Spleen (tissue), 11 donors: ENCODE data around the gene PARD3B. TPM values are rescaled to one million over a fixed set of nuclear protein-coding genes. Genes with fewer than 3 reads are reported as not detected.

ENCODE experiments used
- DNase-seq: peaks from one replicate; pipeline ENCODE4 v3.0.0-alpha.2; 2020
- H3K27ac ChIP-seq, 8 donors: fragments of 200-600 bp; sonication (generic) in 7 of 8; 1 replicate in 4 of 8; 2 replicates in 4 of 8; pipeline versions ENCODE4 v1.5.0 to v1.8.0; 2016 to 2021; ENCODE audit warnings: inconsistent platforms in 4 of 8, mild to moderate bottlenecking in 4 of 8, moderate library complexity in 1 of 8
- H3K27me3 ChIP-seq, 7 donors: fragments of 200-600 bp; sonication (generic) in 6 of 7; replicated peaks in 1 of 7; 1 replicate in 4 of 7; 2 replicates in 3 of 7; pipeline versions ENCODE4 v1.5.0 to v1.8.0; 2016 to 2021; ENCODE audit warnings: inconsistent platforms in 3 of 7, mild to moderate bottlenecking in 1 of 7
- H3K36me3 ChIP-seq, 6 donors: fragments of 200-600 bp; sonication (generic) in 5 of 6; 1 replicate in 4 of 6; 2 replicates in 2 of 6; pipeline versions ENCODE4 v1.5.0 to v1.8.0; 2016 to 2021; ENCODE audit warnings: inconsistent platforms in 2 of 6
- H3K4me1 ChIP-seq, 6 donors: fragments of 200-600 bp; sonication (generic) in 5 of 6; 1 replicate in 3 of 6; 2 replicates in 3 of 6; pipeline versions ENCODE4 v1.5.0 to v1.8.0; 2016 to 2021; ENCODE audit warnings: inconsistent platforms in 3 of 6
- H3K4me3 ChIP-seq, 8 donors: fragments of 200-600 bp; sonication (generic) in 7 of 8; 1 replicate in 4 of 8; 2 replicates in 4 of 8; pipeline versions ENCODE4 v1.5.0 to v1.8.0; 2016 to 2021; ENCODE audit warnings: inconsistent platforms in 4 of 8, mild to moderate bottlenecking in 4 of 8, moderate library complexity in 2 of 8
- H3K9me3 ChIP-seq, 8 donors: fragments of 200-600 bp; sonication (generic) in 7 of 8; 1 replicate in 4 of 8; 2 replicates in 4 of 8; pipeline versions ENCODE4 v1.5.0 to v1.8.0; 2016 to 2021; ENCODE audit warnings: inconsistent platforms in 4 of 8
- CTCF ChIP-seq, 11 experiments: fragments of 200-600 bp in 7 of 11; fragments of 450-650 bp in 4 of 11; sonication (generic) in 4 of 11; IDR thresholded peaks in 8 of 11; conservative IDR thresholded peaks in 3 of 11; 1 replicate in 7 of 11; 2 replicates in 4 of 11; pipeline versions ENCODE4 v1.4.0 to v1.8.0; 2016 to 2021; ENCODE audit warnings: antibody characterized with exemption in 11 of 11, inconsistent platforms in 4 of 11, mild to moderate bottlenecking in 1 of 11
- POLR2A ChIP-seq, 3 donors: fragments of 450-650 bp; IDR thresholded peaks; one replicate each; pipeline ENCODE4 v1.5.1; 2017; ENCODE audit warnings: antibody characterized with exemption in 3 of 3, mild to moderate bottlenecking in 1 of 3
- POLR2AphosphoS5 ChIP-seq, 3 donors: sonication (generic); formaldehyde crosslinking; IDR thresholded peaks; one replicate each; pipeline ENCODE4 v1.5.1; 2017; ENCODE audit warnings: antibody characterized with exemption in 3 of 3
- WGBS, 5 donors: extraction: QIAGEN DNeasy Blood & Tissue Kit in 3 of 5; methylation state at CpG; one replicate each; pipeline versions ENCODE4 v1.1.5 to v1.1.7; 2013 to 2018; 5-methylcytosine and 5-hydroxymethylcytosine counted together
- intact Hi-C: fragments of 100-400 bp; cut with DNase I; formaldehyde crosslinking; loops from one replicate; pipeline ENCODE4 v1.15.0; 2023; ENCODE audit warnings: low total_unique reads
- polyA plus RNA-seq, 3 donors: library from polyadenylated mRNA; stranded (reverse); fragments of 200-250 nt; gene quantifications; one replicate each; pipeline ENCODE4 v1.2.1, GENCODE V29; 2013
- total RNA-seq, 7 donors: library from RNA; depleted of rRNA in 3 of 7; stranded (reverse); fragments of >200 nt in 3 of 7; fragmentation: NEBNext Ultra II Directional in 4 of 7; extraction: Animal tissue kit (Norgen Biotek cat#: 25700) in 4 of 7; gene quantifications; one replicate each; pipeline versions ENCODE4 v1.1.0 to v1.2.1, GENCODE V29; 2016 to 2021
- donor health status: healthy with polysubstance abuse.
- donor health status: DM: no; HTN: no; CAD: no; lungs with moderate emphysema.
- donor health status: DM: no; HTN: no; CAD: no.
- donor health status: Bipolar disorder and iron deficiency.
- donor health status: healthy.
- donor health status: DM: no; HTN: no; CAD: no.
- donor health status: DM: yes; HTN: yes; CAD: no.

The PARD3B gene
- total and polyA plus RNA-seq, 10 donors = 0.85 to 27.8 (median 14.7) TPM

- Histone ChIP-seq H3K36me3 (no peaks in the 10 kb centered on the region), H3K4me3 (no peak overlapping the region), H3K4me1 (no peaks in the 10 kb centered on the region), H3K27me3 (no peaks in the 10 kb centered on the region), H3K27ac (no peak overlapping the region), H3K9me3 (peaks cover 0 to 26% (median 8%) of the 10 kb centered on the region in 8 donors)
- no peak for TF ChIP-seq POLR2A (IDR thresholded peaks at IDR 0.05)
- no peak for TF ChIP-seq CTCF (IDR thresholded peaks at IDR 0.05 in 8 of 11, conservative IDR thresholded peaks at IDR 0.05 in 3 of 11)
- TF ChIP-seq POLR2AphosphoS5 (IDR thresholded peaks at IDR 0.05) = no peak
- 77 to 84% (median 82%) methylated on average over 1 of the region's 1 CpG for WGBS, 5 donors
- intact Hi-C loops = no loop called here
- no peak for DNase-seq
Observed at GRCh38 chr2:204654669-204655068, 109.4 kb downstream of the PARD3B start.

- Histone ChIP-seq H3K27ac (no peak overlapping the region), H3K4me3 (no peak overlapping the region), H3K27me3 (no peaks in the 10 kb centered on the region), H3K4me1 (no peaks in the 10 kb centered on the region), H3K36me3 (no peaks in the 10 kb centered on the region), H3K9me3 (peaks cover 0 to 25% (median 8%) of the 10 kb centered on the region in 8 donors)
- TF ChIP-seq POLR2AphosphoS5 (IDR thresholded peaks at IDR 0.05) = no peak
- no peak for TF ChIP-seq CTCF (IDR thresholded peaks at IDR 0.05 in 8 of 11, conservative IDR thresholded peaks at IDR 0.05 in 3 of 11)
- no peak for TF ChIP-seq POLR2A (IDR thresholded peaks at IDR 0.05)
- no peak for DNase-seq
- intact Hi-C loops = no loop called here
- WGBS, 5 donors = 89 to 93% (median 92%) methylated on average over 2 of the region's 2 CpGs
Observed at GRCh38 chr2:204655101-204655500, 109.8 kb downstream of the PARD3B start.

- Histone ChIP-seq H3K27me3 (no peaks in the 10 kb centered on the region), H3K4me1 (no peaks in the 10 kb centered on the region), H3K4me3 (no peak overlapping the region), H3K9me3 (peaks cover 0 to 19% (median 8%) of the 10 kb centered on the region in 8 donors), H3K27ac (no peak overlapping the region), H3K36me3 (no peaks in the 10 kb centered on the region)
- intact Hi-C loops = no loop called here
- DNase-seq = no peak
- TF ChIP-seq CTCF (IDR thresholded peaks at IDR 0.05 in 8 of 11, conservative IDR thresholded peaks at IDR 0.05 in 3 of 11) = no peak
- no peak for TF ChIP-seq POLR2A (IDR thresholded peaks at IDR 0.05)
- TF ChIP-seq POLR2AphosphoS5 (IDR thresholded peaks at IDR 0.05) = no peak
- WGBS, 5 donors = 75 to 93% (median 82%) methylated on average over 3 of the region's 3 CpGs
Observed at GRCh38 chr2:204655626-204656025, 110.4 kb downstream of the PARD3B start.

- no peak for DNase-seq
- TF ChIP-seq POLR2A (IDR thresholded peaks at IDR 0.05) = no peak
- TF ChIP-seq CTCF (IDR thresholded peaks at IDR 0.05 in 8 of 11, conservative IDR thresholded peaks at IDR 0.05 in 3 of 11) = no peak
- TF ChIP-seq POLR2AphosphoS5 (IDR thresholded peaks at IDR 0.05) = no peak
- Histone ChIP-seq H3K9me3 (peaks cover 0 to 8% (median 4%) of the 10 kb centered on the region in 8 donors), H3K4me3 (no peak overlapping the region), H3K27me3 (no peaks in the 10 kb centered on the region), H3K4me1 (no peaks in the 10 kb centered on the region), H3K27ac (no peak overlapping the region), H3K36me3 (no peaks in the 10 kb centered on the region)
- intact Hi-C loops = no loop called here
- WGBS, 5 donors = 87 to 100% (median 96%) methylated on average over 1 of the region's 1 CpG
Observed at GRCh38 chr2:204657024-204657423, 111.7 kb downstream of the PARD3B start.
